HL-60 (cell line): ENCODE data around the gene PPP1R9A.

Experiments
- GABPA ChIP-seq: IDR thresholded peaks from 2 replicates; pipeline ENCODE4 v1.6.1; 2012; ENCODE audit warnings: low read depth
- POLR2AphosphoS5 ChIP-seq: IDR thresholded peaks from 2 replicates; pipeline ENCODE4 v1.6.1; 2012; ENCODE audit warnings: low read depth
- SPI1 ChIP-seq: IDR thresholded peaks from 2 replicates; pipeline ENCODE4 v1.6.1; 2012; ENCODE audit warnings: low read depth, mild to moderate bottlenecking, borderline replicate concordance
- TF ChIP-seq, protein P1 (sequence below): IDR thresholded peaks from one replicate; pipeline ENCODE4 v1.5.1; 2011; ENCODE audit warnings: low read length, control low read depth, inconsistent platforms; ENCODE audit not compliant: insufficient read depth
- TF ChIP-seq, protein P2 (sequence below): IDR thresholded peaks from 2 replicates; pipeline ENCODE4 v1.6.1; 2012; ENCODE audit warnings: low read depth; ENCODE audit not compliant: insufficient replicate concordance

DNA sequence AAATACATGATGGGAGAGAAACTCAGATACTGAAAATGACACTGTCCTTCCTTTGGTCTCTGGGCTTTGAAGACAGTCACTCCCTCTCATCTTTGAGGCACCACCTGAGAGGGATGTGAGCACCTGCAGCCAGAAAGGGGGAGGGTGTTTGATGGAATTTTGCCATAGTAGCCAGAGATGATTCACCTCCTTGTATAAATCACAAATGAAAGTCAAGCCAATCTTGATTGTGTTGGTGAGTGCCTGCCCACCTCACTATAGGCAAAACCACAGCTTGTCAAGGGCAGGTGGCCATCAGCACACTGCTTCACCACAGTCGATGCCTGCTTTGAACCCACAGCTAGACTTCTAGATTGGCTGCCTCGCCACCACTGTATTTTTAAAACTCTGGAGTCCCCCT is 368.7 kb downstream of the PPP1R9A start:
- TF ChIP-seq POLR2AphosphoS5 (no peak), GABPA (no peak), SPI1 (no peak)
- TF ChIP-seq, protein P1, sequence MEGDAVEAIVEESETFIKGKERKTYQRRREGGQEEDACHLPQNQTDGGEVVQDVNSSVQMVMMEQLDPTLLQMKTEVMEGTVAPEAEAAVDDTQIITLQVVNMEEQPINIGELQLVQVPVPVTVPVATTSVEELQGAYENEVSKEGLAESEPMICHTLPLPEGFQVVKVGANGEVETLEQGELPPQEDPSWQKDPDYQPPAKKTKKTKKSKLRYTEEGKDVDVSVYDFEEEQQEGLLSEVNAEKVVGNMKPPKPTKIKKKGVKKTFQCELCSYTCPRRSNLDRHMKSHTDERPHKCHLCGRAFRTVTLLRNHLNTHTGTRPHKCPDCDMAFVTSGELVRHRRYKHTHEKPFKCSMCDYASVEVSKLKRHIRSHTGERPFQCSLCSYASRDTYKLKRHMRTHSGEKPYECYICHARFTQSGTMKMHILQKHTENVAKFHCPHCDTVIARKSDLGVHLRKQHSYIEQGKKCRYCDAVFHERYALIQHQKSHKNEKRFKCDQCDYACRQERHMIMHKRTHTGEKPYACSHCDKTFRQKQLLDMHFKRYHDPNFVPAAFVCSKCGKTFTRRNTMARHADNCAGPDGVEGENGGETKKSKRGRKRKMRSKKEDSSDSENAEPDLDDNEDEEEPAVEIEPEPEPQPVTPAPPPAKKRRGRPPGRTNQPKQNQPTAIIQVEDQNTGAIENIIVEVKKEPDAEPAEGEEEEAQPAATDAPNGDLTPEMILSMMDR = no peak
- TF ChIP-seq, protein P2, sequence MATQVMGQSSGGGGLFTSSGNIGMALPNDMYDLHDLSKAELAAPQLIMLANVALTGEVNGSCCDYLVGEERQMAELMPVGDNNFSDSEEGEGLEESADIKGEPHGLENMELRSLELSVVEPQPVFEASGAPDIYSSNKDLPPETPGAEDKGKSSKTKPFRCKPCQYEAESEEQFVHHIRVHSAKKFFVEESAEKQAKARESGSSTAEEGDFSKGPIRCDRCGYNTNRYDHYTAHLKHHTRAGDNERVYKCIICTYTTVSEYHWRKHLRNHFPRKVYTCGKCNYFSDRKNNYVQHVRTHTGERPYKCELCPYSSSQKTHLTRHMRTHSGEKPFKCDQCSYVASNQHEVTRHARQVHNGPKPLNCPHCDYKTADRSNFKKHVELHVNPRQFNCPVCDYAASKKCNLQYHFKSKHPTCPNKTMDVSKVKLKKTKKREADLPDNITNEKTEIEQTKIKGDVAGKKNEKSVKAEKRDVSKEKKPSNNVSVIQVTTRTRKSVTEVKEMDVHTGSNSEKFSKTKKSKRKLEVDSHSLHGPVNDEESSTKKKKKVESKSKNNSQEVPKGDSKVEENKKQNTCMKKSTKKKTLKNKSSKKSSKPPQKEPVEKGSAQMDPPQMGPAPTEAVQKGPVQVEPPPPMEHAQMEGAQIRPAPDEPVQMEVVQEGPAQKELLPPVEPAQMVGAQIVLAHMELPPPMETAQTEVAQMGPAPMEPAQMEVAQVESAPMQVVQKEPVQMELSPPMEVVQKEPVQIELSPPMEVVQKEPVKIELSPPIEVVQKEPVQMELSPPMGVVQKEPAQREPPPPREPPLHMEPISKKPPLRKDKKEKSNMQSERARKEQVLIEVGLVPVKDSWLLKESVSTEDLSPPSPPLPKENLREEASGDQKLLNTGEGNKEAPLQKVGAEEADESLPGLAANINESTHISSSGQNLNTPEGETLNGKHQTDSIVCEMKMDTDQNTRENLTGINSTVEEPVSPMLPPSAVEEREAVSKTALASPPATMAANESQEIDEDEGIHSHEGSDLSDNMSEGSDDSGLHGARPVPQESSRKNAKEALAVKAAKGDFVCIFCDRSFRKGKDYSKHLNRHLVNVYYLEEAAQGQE = no peak
